WTC11 (cell line): ENCODE data around the gene CDV3. TPM values are rescaled to one million over a fixed set of nuclear protein-coding genes. Genes with fewer than 3 reads are reported as not detected.

Source experiments
- ATAC-seq: fragments of 200-7000 bp; cut with Tn5 transposase; 2 replicates; pipeline ENCODE4 v1.10.0; 2021; ENCODE audit warnings: mild to moderate bottlenecking, moderate library complexity
- CTCF ChIA-PET: fragments of 300-600 bp; sonication (Branson Sonifier 250); formaldehyde crosslinking; loops from one replicate; lab custom pipeline; 2021; ENCODE audit warnings: antibody characterized with exemption; lab: Charles Lee
- POLR2A ChIA-PET: fragments of 350-600 bp; sonication (Branson Sonifier 250); formaldehyde crosslinking; loops from one replicate; lab custom pipeline; 2021; ENCODE audit warnings: antibody characterized with exemption; lab: Charles Lee
- DNase-seq: peaks from one replicate; pipeline ENCODE4 v3.0.0; 2021; ENCODE audit warnings: low spot score
- H3K27ac Mint-ChIP-seq: 2 replicates; pipeline ENCODE4 v1.8.0; 2021; ENCODE audit warnings: mixed read lengths
- H3K27me3 Mint-ChIP-seq: 2 replicates; pipeline ENCODE4 v1.8.0; 2021; ENCODE audit warnings: low read depth, mild to moderate bottlenecking, moderate library complexity, mixed read lengths
- H3K36me3 Mint-ChIP-seq: 2 replicates; pipeline ENCODE4 v1.8.0; 2021; ENCODE audit warnings: mixed read lengths
- H3K4me1 Mint-ChIP-seq: 2 replicates; pipeline ENCODE4 v1.8.0; 2022; ENCODE audit warnings: mixed read lengths
- H3K4me3 Mint-ChIP-seq: 2 replicates; pipeline ENCODE4 v1.8.0; 2021; ENCODE audit warnings: mild to moderate bottlenecking, moderate library complexity, mixed read lengths
- H3K9me3 Mint-ChIP-seq: 2 replicates; pipeline ENCODE4 v1.8.0; 2021; ENCODE audit warnings: mixed read lengths
- ARID4B ChIP-seq: sonication (generic); formaldehyde crosslinking; IDR thresholded peaks from 2 replicates; pipeline ENCODE4 v1.8.0; 2023; ENCODE audit warnings: missing genetic modification reagents, mild to moderate bottlenecking, borderline replicate concordance
- ATF6 ChIP-seq: sonication (generic); formaldehyde crosslinking; IDR thresholded peaks from 2 replicates; pipeline ENCODE4 v1.8.1; 2023; ENCODE audit warnings: mild to moderate bottlenecking, missing genetic modification reagents
- CDX4 ChIP-seq: fragments of 250-450 bp; sonication (Bioruptor Pico); IDR thresholded peaks from 2 replicates; pipeline ENCODE4 v1.9.0; 2021; ENCODE audit warnings: moderate library complexity, mild to moderate bottlenecking, inconsistent platforms, borderline replicate concordance
- CREB1 ChIP-seq: sonication (generic); formaldehyde crosslinking; IDR thresholded peaks from 2 replicates; pipeline ENCODE4 v1.8.0; 2023; ENCODE audit warnings: mild to moderate bottlenecking, missing genetic modification reagents
- E2F1 ChIP-seq: sonication (generic); formaldehyde crosslinking; IDR thresholded peaks from 2 replicates; pipeline ENCODE4 v1.8.0; 2022; ENCODE audit warnings: mild to moderate bottlenecking, missing genetic modification reagents
- E2F5 ChIP-seq: sonication (generic); formaldehyde crosslinking; IDR thresholded peaks from 2 replicates; pipeline ENCODE4 v1.8.1; 2022; ENCODE audit warnings: mild to moderate bottlenecking, moderate library complexity, missing genetic modification reagents
- ESRRA ChIP-seq: sonication (generic); formaldehyde crosslinking; IDR thresholded peaks from 2 replicates; pipeline ENCODE4 v1.8.1; 2022; ENCODE audit warnings: mild to moderate bottlenecking, missing genetic modification reagents, borderline replicate concordance
- FOXK1 ChIP-seq: sonication (generic); formaldehyde crosslinking; IDR thresholded peaks from 2 replicates; pipeline ENCODE4 v1.8.0; 2022; ENCODE audit warnings: mild to moderate bottlenecking, moderate library complexity, missing genetic modification reagents
- FOXP1 ChIP-seq: sonication (generic); formaldehyde crosslinking; IDR thresholded peaks from 2 replicates; pipeline ENCODE4 v1.8.0; 2022; ENCODE audit warnings: missing genetic modification reagents, mild to moderate bottlenecking, moderate library complexity, borderline replicate concordance
- MXD4 ChIP-seq: fragments of 250-450 bp; sonication (Bioruptor Pico); IDR thresholded peaks from 2 replicates; pipeline ENCODE4 v1.8.0; 2021; ENCODE audit warnings: mild to moderate bottlenecking, moderate library complexity, borderline replicate concordance
- NFE2L1 ChIP-seq: sonication (generic); formaldehyde crosslinking; IDR thresholded peaks from 2 replicates; pipeline ENCODE4 v1.8.1; 2023; ENCODE audit warnings: missing genetic modification reagents
- NR3C1 ChIP-seq: sonication (generic); formaldehyde crosslinking; conservative IDR thresholded peaks from 2 replicates; pipeline ENCODE4 v1.8.1; 2023; ENCODE audit warnings: low read depth, mild to moderate bottlenecking, missing genetic modification reagents
- SP1 ChIP-seq: sonication (generic); formaldehyde crosslinking; conservative IDR thresholded peaks from 2 replicates; pipeline ENCODE4 v1.8.1; 2022; ENCODE audit warnings: missing genetic modification reagents
- ZBTB21 ChIP-seq: sonication (generic); formaldehyde crosslinking; IDR thresholded peaks from 2 replicates; pipeline ENCODE4 v1.8.1; 2023; ENCODE audit warnings: mild to moderate bottlenecking, missing genetic modification reagents, borderline replicate concordance
- ZMAT4 ChIP-seq: fragments of 250-450 bp; sonication (Bioruptor Pico); IDR thresholded peaks from 2 replicates; pipeline ENCODE4 v1.9.0; 2021; ENCODE audit warnings: mild to moderate bottlenecking
- ZNF219 ChIP-seq: sonication (generic); formaldehyde crosslinking; IDR thresholded peaks from 2 replicates; pipeline ENCODE4 v1.8.0; 2023; ENCODE audit warnings: missing genetic modification reagents, mild to moderate bottlenecking, borderline replicate concordance
- ZNF317 ChIP-seq: sonication (generic); formaldehyde crosslinking; IDR thresholded peaks from 2 replicates; pipeline ENCODE4 v1.8.1; 2023; ENCODE audit warnings: low read depth, mild to moderate bottlenecking, moderate library complexity, missing genetic modification reagents, borderline replicate concordance
- ZNF396 ChIP-seq: fragments of 250-450 bp; sonication (Bioruptor Pico); IDR thresholded peaks from 2 replicates; pipeline ENCODE4 v1.8.0; 2021; ENCODE audit warnings: mild to moderate bottlenecking, moderate library complexity, borderline replicate concordance
- ZSCAN18 ChIP-seq: fragments of 250-450 bp; sonication (Bioruptor Pico); IDR thresholded peaks from 2 replicates; pipeline ENCODE4 v2.1.2; 2022; ENCODE audit warnings: mild to moderate bottlenecking, moderate library complexity
- total RNA-seq: library from RNA; stranded (reverse); gene quantifications from 3 replicates; pipeline ENCODE4 v1.2.3, GENCODE V29; 2021

The CDV3 gene
- total RNA-seq, 1 experiment from 2014 or later = 162 TPM

GRCh38 chr3:133595341-133595740 lies 21.9 kb downstream of the CDV3 start:
- no peak overlapping the region for H3K4me3 Mint-ChIP-seq
- CTCF ChIA-PET = no interaction called here
- H3K27ac Mint-ChIP-seq = no peak overlapping the region
- H3K36me3 Mint-ChIP-seq = no peaks in the 10 kb centered on the region
- H3K4me1 Mint-ChIP-seq = peaks cover 6% of the 10 kb centered on the region
- DNase-seq (no peak), ATAC-seq (no peak)
- no peaks in the 10 kb centered on the region for H3K9me3 Mint-ChIP-seq
- H3K27me3 Mint-ChIP-seq = no peaks in the 10 kb centered on the region
- no peak for TF ChIP-seq ESRRA (CRISPR knock-in tag)
- TF ChIP-seq FOXP1 (CRISPR knock-in tag) = no peak
- TF ChIP-seq NR3C1 = no peak
- no peak for TF ChIP-seq ZNF317 (CRISPR knock-in tag)
- TF ChIP-seq ZBTB21 (CRISPR knock-in tag) = no peak
- no peak for TF ChIP-seq ZSCAN18 (CRISPR knock-in tag)
- no peak for TF ChIP-seq E2F1 (CRISPR knock-in tag)
- TF ChIP-seq ARID4B = no peak
- no peak for TF ChIP-seq ZMAT4 (CRISPR knock-in tag)
- TF ChIP-seq CREB1 (CRISPR knock-in tag) = no peak
- no peak for TF ChIP-seq SP1
- TF ChIP-seq ZNF219 = no peak
- no peak for TF ChIP-seq FOXK1
- no peak for TF ChIP-seq CDX4 (CRISPR knock-in tag)
- TF ChIP-seq MXD4 (CRISPR knock-in tag) = no peak
- no peak for TF ChIP-seq NFE2L1 (CRISPR knock-in tag)
- TF ChIP-seq E2F5 = no peak
- TF ChIP-seq ZNF396 (CRISPR knock-in tag) = no peak
- no peak for TF ChIP-seq ATF6
- POLR2A ChIA-PET = no interaction called here
